ENCODE data around the gene ZDHHC14.
A peak's percentile ranks its signal among the peaks of the same experiment; 100 is the strongest.

Gene ZDHHC14

GRCh38 chr6:157652601-157653363 is 271.8 kb downstream of the ZDHHC14 start:
- DNase-seq, result no peak

- no peak for DNase-seq
These were observed 272.5 kb downstream of the ZDHHC14 start for GRCh38 chr6:157653521-157653920.

- no peak for DNase-seq
These were observed 274.1 kb downstream of the ZDHHC14 start for GRCh38 chr6:157655139-157655538.

GRCh38 chr6:157656437-157656997 is 275.5 kb downstream of the ZDHHC14 start:
- DNase-seq, result no peak

- DNase-seq, result no peak
These were observed 276.8 kb downstream of the ZDHHC14 start for GRCh38 chr6:157657754-157658153.

- no peak for DNase-seq
These were observed 277.3 kb downstream of the ZDHHC14 start for GRCh38 chr6:157658301-157658700.

- DNase-seq, result no peak
These were observed 278.7 kb downstream of the ZDHHC14 start for GRCh38 chr6:157659536-157660271.

GRCh38 chr6:157660414-157660813 is 279.4 kb downstream of the ZDHHC14 start:
- DNase-seq, result no peak

GRCh38 chr6:157661652-157662051 is 280.7 kb downstream of the ZDHHC14 start:
- DNase-seq, result no peak

GRCh38 chr6:157663261-157663660 is 282.3 kb downstream of the ZDHHC14 start:
- DNase-seq, result no peak

- no peak for DNase-seq
These were observed 284.2 kb downstream of the ZDHHC14 start for GRCh38 chr6:157665180-157665579.

GRCh38 chr6:157666729-157667128 is 285.7 kb downstream of the ZDHHC14 start:
- DNase-seq, result no peak

- peak; percentile 50 for DNase-seq
These were observed 286.4 kb downstream of the ZDHHC14 start for GRCh38 chr6:157667211-157668008.

- DNase-seq, result no peak
These were observed 287.0 kb downstream of the ZDHHC14 start for GRCh38 chr6:157668009-157668401.

GRCh38 chr6:157668713-157669112 is 287.7 kb downstream of the ZDHHC14 start:
- no peak for DNase-seq

- no peak for DNase-seq
These were observed 288.3 kb downstream of the ZDHHC14 start for GRCh38 chr6:157669323-157669722.

GRCh38 chr6:157669747-157670216 is 288.8 kb downstream of the ZDHHC14 start:
- no peak for DNase-seq

- DNase-seq, result no peak
These were observed 289.6 kb downstream of the ZDHHC14 start for GRCh38 chr6:157670466-157671186.

GRCh38 chr6:157672726-157673412 is 291.9 kb downstream of the ZDHHC14 start:
- DNase-seq, result no peak

GRCh38 chr6:157673596-157673995 is 292.6 kb downstream of the ZDHHC14 start:
- DNase-seq, result no peak

GRCh38 chr6:157674061-157674460 is 293.1 kb downstream of the ZDHHC14 start:
- no peak for DNase-seq

GRCh38 chr6:157675831-157676230 is 294.8 kb downstream of the ZDHHC14 start:
- DNase-seq, result no peak
